Spleen (tissue), 11 donors: ENCODE data around the gene SLC29A3. TPM values are rescaled to one million over a fixed set of nuclear protein-coding genes. Genes with fewer than 3 reads are reported as not detected.

ENCODE experiments used
- DNase-seq: peaks from one replicate; pipeline ENCODE4 v3.0.0-alpha.2; 2020
- H3K27ac ChIP-seq, 8 donors: fragments of 200-600 bp; sonication (generic) in 7 of 8; 1 replicate in 4 of 8; 2 replicates in 4 of 8; pipeline versions ENCODE4 v1.5.0 to v1.8.0; 2016 to 2021; ENCODE audit warnings: inconsistent platforms in 4 of 8, mild to moderate bottlenecking in 4 of 8, moderate library complexity in 1 of 8
- H3K27me3 ChIP-seq, 7 donors: fragments of 200-600 bp; sonication (generic) in 6 of 7; replicated peaks in 1 of 7; 1 replicate in 4 of 7; 2 replicates in 3 of 7; pipeline versions ENCODE4 v1.5.0 to v1.8.0; 2016 to 2021; ENCODE audit warnings: inconsistent platforms in 3 of 7, mild to moderate bottlenecking in 1 of 7
- H3K36me3 ChIP-seq, 6 donors: fragments of 200-600 bp; sonication (generic) in 5 of 6; 1 replicate in 4 of 6; 2 replicates in 2 of 6; pipeline versions ENCODE4 v1.5.0 to v1.8.0; 2016 to 2021; ENCODE audit warnings: inconsistent platforms in 2 of 6
- H3K4me1 ChIP-seq, 6 donors: fragments of 200-600 bp; sonication (generic) in 5 of 6; 1 replicate in 3 of 6; 2 replicates in 3 of 6; pipeline versions ENCODE4 v1.5.0 to v1.8.0; 2016 to 2021; ENCODE audit warnings: inconsistent platforms in 3 of 6
- H3K4me3 ChIP-seq, 8 donors: fragments of 200-600 bp; sonication (generic) in 7 of 8; 1 replicate in 4 of 8; 2 replicates in 4 of 8; pipeline versions ENCODE4 v1.5.0 to v1.8.0; 2016 to 2021; ENCODE audit warnings: inconsistent platforms in 4 of 8, mild to moderate bottlenecking in 4 of 8, moderate library complexity in 2 of 8
- H3K9me3 ChIP-seq, 8 donors: fragments of 200-600 bp; sonication (generic) in 7 of 8; 1 replicate in 4 of 8; 2 replicates in 4 of 8; pipeline versions ENCODE4 v1.5.0 to v1.8.0; 2016 to 2021; ENCODE audit warnings: inconsistent platforms in 4 of 8
- POLR2A ChIP-seq, 3 donors: fragments of 450-650 bp; IDR thresholded peaks; one replicate each; pipeline ENCODE4 v1.5.1; 2017; ENCODE audit warnings: antibody characterized with exemption in 3 of 3, mild to moderate bottlenecking in 1 of 3
- POLR2AphosphoS5 ChIP-seq, 3 donors: sonication (generic); formaldehyde crosslinking; IDR thresholded peaks; one replicate each; pipeline ENCODE4 v1.5.1; 2017; ENCODE audit warnings: antibody characterized with exemption in 3 of 3
- WGBS, 5 donors: extraction: QIAGEN DNeasy Blood & Tissue Kit in 3 of 5; methylation state at CpG; one replicate each; pipeline versions ENCODE4 v1.1.5 to v1.1.7; 2013 to 2018; 5-methylcytosine and 5-hydroxymethylcytosine counted together
- intact Hi-C: fragments of 100-400 bp; cut with DNase I; formaldehyde crosslinking; loops from one replicate; pipeline ENCODE4 v1.15.0; 2023; ENCODE audit warnings: low total_unique reads
- polyA plus RNA-seq, 3 donors: library from polyadenylated mRNA; stranded (reverse); fragments of 200-250 nt; gene quantifications; one replicate each; pipeline ENCODE4 v1.2.1, GENCODE V29; 2013
- total RNA-seq, 7 donors: library from RNA; depleted of rRNA in 3 of 7; stranded (reverse); fragments of >200 nt in 3 of 7; fragmentation: NEBNext Ultra II Directional in 4 of 7; extraction: Animal tissue kit (Norgen Biotek cat#: 25700) in 4 of 7; gene quantifications; one replicate each; pipeline versions ENCODE4 v1.1.0 to v1.2.1, GENCODE V29; 2016 to 2021
- TF ChIP-seq, protein P1 (sequence below), 11 experiments: fragments of 200-600 bp in 7 of 11; fragments of 450-650 bp in 4 of 11; sonication (generic) in 4 of 11; IDR thresholded peaks in 8 of 11; conservative IDR thresholded peaks in 3 of 11; 1 replicate in 7 of 11; 2 replicates in 4 of 11; pipeline versions ENCODE4 v1.4.0 to v1.8.0; 2016 to 2021; ENCODE audit warnings: antibody characterized with exemption in 11 of 11, inconsistent platforms in 4 of 11, mild to moderate bottlenecking in 1 of 11
- donor health status: healthy with polysubstance abuse.
- donor health status: DM: no; HTN: no; CAD: no; lungs with moderate emphysema.
- donor health status: DM: no; HTN: no; CAD: no.
- donor health status: Bipolar disorder and iron deficiency.
- donor health status: healthy.
- donor health status: DM: no; HTN: no; CAD: no.
- donor health status: DM: yes; HTN: yes; CAD: no.

Gene SLC29A3
- total and polyA plus RNA-seq, 10 donors, result 3.3 to 15.6 (median 7.7) TPM

DNA sequence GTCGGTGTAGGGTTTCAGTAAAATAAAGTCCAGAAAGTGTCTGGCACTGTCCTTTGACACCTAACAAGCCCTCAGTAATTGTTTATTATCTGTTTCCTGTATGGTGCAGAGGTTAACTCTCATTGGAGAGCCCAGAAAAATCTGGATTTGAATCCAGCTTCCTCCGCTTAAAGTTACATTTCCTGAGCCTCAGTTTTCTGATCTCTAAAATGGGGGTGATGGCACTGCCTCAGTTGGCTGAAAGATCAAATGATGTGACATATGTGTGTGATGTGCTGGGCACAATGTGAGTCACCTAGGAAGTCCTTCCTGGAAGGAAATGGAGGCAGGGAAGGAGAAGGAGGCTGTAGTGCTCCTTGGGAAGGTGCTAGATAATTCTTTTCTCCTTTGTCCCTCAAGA lies 63.0 kb downstream of the SLC29A3 start:
- no peaks in the 10 kb centered on the region for H3K9me3 ChIP-seq
- DNase-seq, result no peak
- no peak for TF ChIP-seq POLR2AphosphoS5 (IDR thresholded peaks at IDR 0.05)
- TF ChIP-seq, protein P1, sequence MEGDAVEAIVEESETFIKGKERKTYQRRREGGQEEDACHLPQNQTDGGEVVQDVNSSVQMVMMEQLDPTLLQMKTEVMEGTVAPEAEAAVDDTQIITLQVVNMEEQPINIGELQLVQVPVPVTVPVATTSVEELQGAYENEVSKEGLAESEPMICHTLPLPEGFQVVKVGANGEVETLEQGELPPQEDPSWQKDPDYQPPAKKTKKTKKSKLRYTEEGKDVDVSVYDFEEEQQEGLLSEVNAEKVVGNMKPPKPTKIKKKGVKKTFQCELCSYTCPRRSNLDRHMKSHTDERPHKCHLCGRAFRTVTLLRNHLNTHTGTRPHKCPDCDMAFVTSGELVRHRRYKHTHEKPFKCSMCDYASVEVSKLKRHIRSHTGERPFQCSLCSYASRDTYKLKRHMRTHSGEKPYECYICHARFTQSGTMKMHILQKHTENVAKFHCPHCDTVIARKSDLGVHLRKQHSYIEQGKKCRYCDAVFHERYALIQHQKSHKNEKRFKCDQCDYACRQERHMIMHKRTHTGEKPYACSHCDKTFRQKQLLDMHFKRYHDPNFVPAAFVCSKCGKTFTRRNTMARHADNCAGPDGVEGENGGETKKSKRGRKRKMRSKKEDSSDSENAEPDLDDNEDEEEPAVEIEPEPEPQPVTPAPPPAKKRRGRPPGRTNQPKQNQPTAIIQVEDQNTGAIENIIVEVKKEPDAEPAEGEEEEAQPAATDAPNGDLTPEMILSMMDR (IDR thresholded peaks at IDR 0.05 in 8 of 11, conservative IDR thresholded peaks at IDR 0.05 in 3 of 11), result no peak
- TF ChIP-seq POLR2A (IDR thresholded peaks at IDR 0.05), result no peak
- H3K27me3 ChIP-seq, result no peaks in the 10 kb centered on the region
- H3K36me3 ChIP-seq, result no peaks in the 10 kb centered on the region
- no peak overlapping the region for H3K4me3 ChIP-seq
- WGBS, 5 donors, result 83 to 95% (median 89%) methylated on average over 2 of the region's 2 CpGs
- no peak overlapping the region for H3K27ac ChIP-seq
- peaks cover 0 to 36% (median 24%) of the 10 kb centered on the region in 6 donors for H3K4me1 ChIP-seq
- intact Hi-C loops, result loop anchor here (10.0 kb wide), 2 partner anchors 433 to 513 kb away; no protein-coding TSS in a partner anchor

DNA sequence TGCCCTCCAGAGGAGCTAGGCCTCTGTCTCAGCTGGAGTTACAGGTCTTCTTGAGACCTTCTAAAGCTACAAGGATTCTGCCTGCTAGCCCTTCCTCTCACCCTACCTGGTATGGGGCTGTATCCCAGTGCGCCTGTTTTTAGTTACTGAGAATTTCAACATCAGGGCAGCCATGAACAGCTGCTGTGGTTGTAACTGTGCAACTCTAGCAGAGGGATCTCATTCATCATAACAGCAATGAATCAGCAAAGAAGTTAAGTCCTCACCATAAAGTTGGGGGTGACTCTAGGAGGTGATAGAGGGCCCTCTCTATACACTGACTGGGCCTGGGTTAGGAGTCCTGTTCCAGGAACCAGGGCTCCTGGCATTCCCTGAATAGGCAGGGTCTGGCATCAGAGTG lies 63.7 kb downstream of the SLC29A3 start:
- no peaks in the 10 kb centered on the region for H3K36me3 ChIP-seq
- peaks cover 0 to 29% (median 18%) of the 10 kb centered on the region in 6 donors for H3K4me1 ChIP-seq
- H3K4me3 ChIP-seq, result no peak overlapping the region
- no peak overlapping the region for H3K27ac ChIP-seq
- no peak for DNase-seq
- 51 to 91% (median 89%) methylated on average over 1 of the region's 1 CpG for WGBS, 5 donors
- H3K9me3 ChIP-seq, result no peaks in the 10 kb centered on the region
- H3K27me3 ChIP-seq, result no peaks in the 10 kb centered on the region
- TF ChIP-seq POLR2AphosphoS5 (IDR thresholded peaks at IDR 0.05), result no peak
- intact Hi-C loops, result loop anchor here (10.0 kb wide), 2 partner anchors 432 to 512 kb away; no protein-coding TSS in a partner anchor

DNA sequence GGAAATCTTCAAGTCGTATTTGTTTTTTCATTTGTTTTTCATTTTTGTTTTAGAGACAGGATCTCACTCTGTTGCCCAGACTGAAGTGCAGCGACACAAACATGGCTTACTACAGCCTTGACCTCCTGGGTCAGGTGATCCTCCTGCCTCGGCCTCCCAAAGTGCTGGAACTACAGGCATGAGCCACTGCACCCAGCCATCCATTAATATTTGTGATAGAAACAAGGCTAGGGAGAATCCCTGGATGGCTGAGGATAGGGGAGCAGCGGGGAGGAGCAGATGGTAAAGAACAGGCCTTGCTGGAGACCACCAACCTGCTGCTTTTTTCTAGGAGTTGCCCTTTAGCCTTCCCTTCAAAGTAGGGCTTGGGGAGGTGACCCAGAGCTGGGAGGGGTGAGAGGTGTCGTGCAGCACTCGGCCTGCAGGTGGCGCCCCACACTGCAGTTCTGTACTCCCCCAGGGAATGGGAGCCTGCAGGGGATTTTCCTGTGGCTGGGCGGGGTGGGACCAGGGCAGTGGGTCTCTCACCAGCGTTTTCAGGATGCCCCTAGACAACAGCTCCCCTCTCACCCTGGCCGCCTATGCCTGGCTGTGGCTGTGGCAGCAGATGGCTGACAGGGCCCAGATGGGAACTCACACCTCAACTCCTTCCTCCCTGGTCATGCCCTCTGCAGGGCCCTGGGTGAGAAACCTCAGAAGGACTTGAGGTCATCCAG lies 65.1 kb downstream of the SLC29A3 start:
- intact Hi-C loops, result loop anchor here (10.0 kb wide), 2 partner anchors 431 to 511 kb away; no protein-coding TSS in a partner anchor
- no peak overlapping the region for H3K4me3 ChIP-seq
- no peak overlapping the region for H3K27ac ChIP-seq
- H3K9me3 ChIP-seq, result no peaks in the 10 kb centered on the region
- no peak for TF ChIP-seq POLR2A (IDR thresholded peaks at IDR 0.05)
- peak in 1 of 3 donors; percentile 32 for TF ChIP-seq POLR2AphosphoS5 (IDR thresholded peaks at IDR 0.05)
- TF ChIP-seq, protein P1 (IDR thresholded peaks at IDR 0.05 in 8 of 11, conservative IDR thresholded peaks at IDR 0.05 in 3 of 11), result peak; percentile 49 to 95 (median 91)
- DNase-seq, result peak; percentile 92
- 20 to 34% (median 26%) methylated on average over 7 to 10 of the region's 10 CpGs for WGBS, 5 donors
- no peaks in the 10 kb centered on the region for H3K36me3 ChIP-seq
- peaks cover 0 to 15% (median 5%) of the 10 kb centered on the region in 6 donors for H3K4me1 ChIP-seq
- peaks cover 0 to 4% (median 0%) of the 10 kb centered on the region in 7 donors for H3K27me3 ChIP-seq

DNA sequence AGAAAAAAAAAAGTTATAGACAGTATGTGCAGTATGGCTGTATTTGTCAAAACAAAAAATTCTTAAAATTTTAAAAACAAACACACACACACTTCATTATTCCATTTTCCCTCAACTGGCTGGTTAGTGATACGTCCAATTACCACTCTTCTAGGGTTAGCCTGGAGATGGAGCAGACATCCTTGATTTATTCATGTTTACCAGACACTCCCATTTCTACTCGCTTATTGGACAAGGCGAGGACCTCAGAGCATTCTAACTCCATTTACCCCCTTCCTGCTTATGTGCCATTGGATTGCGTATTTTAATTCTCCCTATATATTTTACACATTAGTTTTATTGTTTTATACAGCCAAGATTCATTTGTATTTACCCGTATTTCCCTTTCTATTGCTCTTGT lies 69.1 kb downstream of the SLC29A3 start:
- H3K4me3 ChIP-seq, result no peak overlapping the region
- no peak for TF ChIP-seq POLR2A (IDR thresholded peaks at IDR 0.05)
- TF ChIP-seq, protein P1 (IDR thresholded peaks at IDR 0.05 in 8 of 11, conservative IDR thresholded peaks at IDR 0.05 in 3 of 11), result no peak
- no peak for TF ChIP-seq POLR2AphosphoS5 (IDR thresholded peaks at IDR 0.05)
- intact Hi-C loops, result loop anchor here (10.0 kb wide), 2 partner anchors 427 to 507 kb away; no protein-coding TSS in a partner anchor
- DNase-seq, result no peak
- peaks cover 0 to 8% (median 5%) of the 10 kb centered on the region in 6 donors for H3K4me1 ChIP-seq
- no peak overlapping the region for H3K27ac ChIP-seq
- WGBS, 5 donors, result 87 to 96% (median 91%) methylated on average over 5 of the region's 5 CpGs
- peaks cover 0 to 36% (median 0%) of the 10 kb centered on the region in 7 donors for H3K27me3 ChIP-seq
- H3K36me3 ChIP-seq, result no peaks in the 10 kb centered on the region
- H3K9me3 ChIP-seq, result no peaks in the 10 kb centered on the region
